Uterus (tissue), 4 donors: ENCODE measurements around the gene FOXE3. TPM values are rescaled to one million over a fixed set of nuclear protein-coding genes. Genes with fewer than 3 reads are reported as not detected.
"Not testable (repeated sequence)": the region's sequence is repeated elsewhere in the genome, so short reads cannot be mapped to it uniquely, and the experiment has no call there.

Experiments
- DNase-seq, 2 donors: peaks; one replicate each; pipeline ENCODE4 v3.0.0-alpha.2; 2019 to 2020
- H3K27ac ChIP-seq, 2 donors: fragments of 200-600 bp; sonication (generic); 1 replicate in 1 of 2; 2 replicates in 1 of 2; pipeline ENCODE4 v1.5.1; 2016 to 2018
- H3K27me3 ChIP-seq, 2 donors: fragments of 200-600 bp; sonication (generic); one replicate each; pipeline ENCODE4 v1.5.1; 2018 to 2019; ENCODE audit warnings: control low read depth in 1 of 2
- H3K36me3 ChIP-seq, 2 donors: fragments of 200-600 bp; sonication (generic); one replicate each; pipeline ENCODE4 v1.5.1; 2019; ENCODE audit warnings: control low read depth in 1 of 2
- H3K4me1 ChIP-seq, 2 donors: fragments of 200-600 bp; sonication (generic); one replicate each; pipeline ENCODE4 v1.5.1; 2018 to 2019; ENCODE audit warnings: control low read depth in 1 of 2
- H3K4me3 ChIP-seq, 2 donors: fragments of 200-600 bp; sonication (generic); 1 replicate in 1 of 2; 2 replicates in 1 of 2; pipeline ENCODE4 v1.5.1; 2018 to 2019; ENCODE audit warnings: mild to moderate bottlenecking in 1 of 2
- H3K9me3 ChIP-seq, 2 donors: fragments of 200-600 bp; sonication (generic); one replicate each; pipeline ENCODE4 v1.5.1; 2019; ENCODE audit warnings: control low read depth in 1 of 2
- CTCF ChIP-seq, 4 experiments: fragments of 200-600 bp in 2 of 4; fragments of 450-650 bp in 2 of 4; sonication (generic) in 2 of 4; IDR thresholded peaks; one replicate each; pipeline ENCODE4 v1.5.1; 2016 to 2019; ENCODE audit warnings: antibody characterized with exemption in 4 of 4, mild to moderate bottlenecking in 2 of 4, moderate library complexity in 1 of 4
- POLR2A ChIP-seq, 2 donors: fragments of 450-650 bp; IDR thresholded peaks; one replicate each; pipeline ENCODE4 v1.6.1; 2016; ENCODE audit warnings: antibody characterized with exemption in 2 of 2, mild to moderate bottlenecking in 1 of 2, moderate library complexity in 1 of 2
- intact Hi-C: fragments of 100-400 bp; cut with DNase I; formaldehyde crosslinking; loops from one replicate; pipeline ENCODE4 v1.15.1; 2023; ENCODE audit warnings: low total_unique reads
- total RNA-seq, 4 donors: library from RNA; depleted of rRNA in 3 of 4; stranded (reverse); fragments of >200 nt in 3 of 4; gene quantifications; one replicate each; pipeline versions ENCODE4 v1.1.0 to v1.2.4, GENCODE V29; 2014 to 2023
- donor health status: DM: yes; HTN: yes; CAD: no.

The FOXE3 gene
- total RNA-seq, 4 donors from 2014 or later, result 0.27 TPM; not detected in 3

- intact Hi-C loops, result no loop called here
- Histone ChIP-seq H3K27me3 (no peaks in the 10 kb centered on the region), H3K27ac (no peak overlapping the region), H3K4me3 (no peak overlapping the region), H3K9me3 (no peaks in the 10 kb centered on the region), H3K4me1 (no peaks in the 10 kb centered on the region), H3K36me3 (no peaks in the 10 kb centered on the region)
- no peak for DNase-seq
- TF ChIP-seq CTCF (IDR thresholded peaks at IDR 0.05) (no peak), POLR2A (IDR thresholded peaks at IDR 0.05) (no peak)
These were observed 40.2 kb downstream of the FOXE3 start for GRCh38 chr1:47456250-47456649.

DNA sequence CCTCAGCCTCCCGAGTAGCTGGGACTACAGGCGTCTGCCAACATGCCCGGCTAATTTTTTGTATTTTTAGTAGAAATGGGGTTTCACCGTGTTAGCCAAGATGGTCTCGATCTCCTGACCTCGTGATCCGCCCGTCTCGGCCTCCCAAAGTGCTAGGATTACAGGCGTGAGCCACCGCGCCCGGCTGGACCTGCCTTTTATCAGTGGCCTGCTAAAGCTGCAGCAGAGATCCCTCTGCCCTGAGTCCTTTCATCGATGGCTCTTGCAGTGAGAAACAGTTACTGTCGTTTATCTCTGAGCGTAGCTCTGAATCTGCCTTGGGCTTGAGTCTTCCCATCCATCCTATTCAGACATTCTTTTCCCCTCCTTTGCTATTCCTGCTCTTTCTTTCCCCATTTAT lies 41.5 kb downstream of the FOXE3 start:
- H3K27me3 ChIP-seq, intact Hi-C loops, H3K9me3 ChIP-seq, H3K4me3 ChIP-seq, H3K4me1 ChIP-seq, H3K36me3 ChIP-seq, H3K27ac ChIP-seq, DNase-seq: not testable (repeated sequence)

DNA sequence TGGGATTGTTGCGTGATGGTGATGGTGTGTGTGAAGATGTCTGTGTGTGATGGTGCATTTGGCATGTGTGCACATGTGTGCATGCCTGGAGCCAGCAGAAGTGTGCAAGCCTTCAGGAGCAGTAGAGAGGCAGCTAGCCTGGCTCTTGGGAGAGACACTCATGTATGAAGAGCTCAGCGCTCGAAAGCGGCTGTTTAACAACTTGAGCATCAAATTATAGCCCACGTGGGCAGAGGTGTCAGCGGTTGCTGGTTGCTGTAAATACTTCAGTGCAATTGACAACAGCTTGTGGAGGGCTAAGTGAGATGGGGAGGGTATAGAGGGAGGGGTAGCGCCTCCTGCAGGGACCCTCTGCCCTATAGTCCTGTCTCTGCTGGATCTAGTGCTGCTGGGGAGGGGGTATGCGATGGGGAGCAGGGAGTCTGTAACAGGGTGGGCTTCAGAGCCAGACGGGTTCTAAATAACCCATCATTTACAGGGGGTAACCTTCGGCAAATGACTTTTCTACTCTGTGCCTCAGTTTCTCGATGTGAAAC lies 43.2 kb downstream of the FOXE3 start:
- no peak for TF ChIP-seq CTCF (IDR thresholded peaks at IDR 0.05)
- no peak for TF ChIP-seq POLR2A (IDR thresholded peaks at IDR 0.05)
- H3K36me3 ChIP-seq, result no peaks in the 10 kb centered on the region
- intact Hi-C loops, result no loop called here
- no peaks in the 10 kb centered on the region for H3K27me3 ChIP-seq
- no peak overlapping the region for H3K27ac ChIP-seq
- no peaks in the 10 kb centered on the region for H3K4me1 ChIP-seq
- no peak for DNase-seq
- no peaks in the 10 kb centered on the region for H3K9me3 ChIP-seq
- H3K4me3 ChIP-seq, result no peak overlapping the region

- intact Hi-C loops, result no loop called here
- H3K4me3 ChIP-seq, result no peak overlapping the region
These were observed 44.0 kb downstream of the FOXE3 start for GRCh38 chr1:47460040-47460439.

GRCh38 chr1:47460456-47460855 lies 44.4 kb downstream of the FOXE3 start:
- no peak overlapping the region for H3K27ac ChIP-seq
- DNase-seq, result no peak
- H3K9me3 ChIP-seq, result no peaks in the 10 kb centered on the region
- H3K36me3 ChIP-seq, result no peaks in the 10 kb centered on the region
- no peak overlapping the region for H3K4me3 ChIP-seq
- intact Hi-C loops, result no loop called here
- H3K4me1 ChIP-seq, result no peaks in the 10 kb centered on the region
- H3K27me3 ChIP-seq, result peaks cover 0 to 3% of the 10 kb centered on the region in 2 donors
- TF ChIP-seq POLR2A (IDR thresholded peaks at IDR 0.05) (no peak), CTCF (IDR thresholded peaks at IDR 0.05) (no peak)

More at GRCh38 chr1:47460040-47460439, 44.0 kb downstream of the FOXE3 start:
- Histone ChIP-seq H3K36me3 (no peaks in the 10 kb centered on the region), H3K4me1 (no peaks in the 10 kb centered on the region), H3K9me3 (no peaks in the 10 kb centered on the region), H3K27me3 (peaks cover 0 to 1% of the 10 kb centered on the region in 2 donors), H3K27ac (no peak overlapping the region)
- no peak for DNase-seq
- TF ChIP-seq CTCF (IDR thresholded peaks at IDR 0.05) (no peak), POLR2A (IDR thresholded peaks at IDR 0.05) (no peak)

- H3K27ac ChIP-seq, result no peak overlapping the region
- H3K4me3 ChIP-seq, result no peak overlapping the region
- H3K4me1 ChIP-seq, result no peaks in the 10 kb centered on the region
- no peaks in the 10 kb centered on the region for H3K9me3 ChIP-seq
- intact Hi-C loops, result no loop called here
- H3K27me3 ChIP-seq, result peaks cover 0 to 3% of the 10 kb centered on the region in 2 donors
- no peak for TF ChIP-seq CTCF (IDR thresholded peaks at IDR 0.05)
- no peaks in the 10 kb centered on the region for H3K36me3 ChIP-seq
- no peak for DNase-seq
These were observed 49.5 kb downstream of the FOXE3 start for GRCh38 chr1:47465605-47466004.
